ENCODE results near the gene ARSI. TPM values are rescaled to one million over a fixed set of nuclear protein-coding genes. Genes with fewer than 3 reads are reported as not detected.

The ARSI gene
- total and polyA plus RNA-seq, 3 experiments from 2014 or later = not detected

DNA sequence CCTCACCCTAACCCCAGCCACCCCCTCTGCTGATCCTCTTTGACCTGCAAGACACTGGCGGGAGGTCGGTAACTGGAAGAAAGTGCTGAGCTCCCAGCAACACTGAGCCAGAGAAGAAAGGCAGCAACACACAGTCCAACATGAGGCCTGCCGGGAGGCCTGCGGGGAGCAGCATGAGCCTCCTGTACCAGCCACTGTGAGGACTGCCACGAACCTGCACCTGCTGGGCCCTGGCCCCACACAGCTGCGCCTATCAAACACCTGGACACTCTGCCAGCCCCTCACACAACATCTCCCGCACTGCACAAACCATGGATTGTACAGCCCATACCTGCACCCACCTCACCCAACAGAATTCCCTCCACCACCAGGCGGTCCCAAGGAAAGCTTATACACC is 31.4 kb downstream of the ARSI start:
- no peaks in the 10 kb centered on the region for H3K4me1 ChIP-seq (ENCODE audit: insufficient read depth, low read length)
- H3K4me3 ChIP-seq (ENCODE audit: low read length) = no peak overlapping the region
- no peaks in the 10 kb centered on the region for H3K27me3 ChIP-seq (ENCODE audit: insufficient read depth, low read length, poor library complexity, severe bottlenecking)
- Mint-ChIP-seq H3K27me3 (peaks cover 9 to 10% of the 10 kb centered on the region in 2 donors), H3K9me3 (no peaks in the 10 kb centered on the region), H3K36me3 (no peaks in the 10 kb centered on the region), H3K4me3 (no peak overlapping the region), H3K27ac (peak overlapping the region in 1 of 8 donors; percentile 47), H3K4me1 (no peaks in the 10 kb centered on the region)
- H3K27ac ChIP-seq (ENCODE audit: low read depth, low read length) = no peak overlapping the region
- H3K36me3 ChIP-seq (ENCODE audit: insufficient read depth, low read length) = no peaks in the 10 kb centered on the region
- no peaks in the 10 kb centered on the region for H3K9me3 ChIP-seq (ENCODE audit: low read length)
- POLR2A ChIA-PET = no interaction called here
- no peak for DNase-seq
- CTCF ChIA-PET = no interaction called here

DNA sequence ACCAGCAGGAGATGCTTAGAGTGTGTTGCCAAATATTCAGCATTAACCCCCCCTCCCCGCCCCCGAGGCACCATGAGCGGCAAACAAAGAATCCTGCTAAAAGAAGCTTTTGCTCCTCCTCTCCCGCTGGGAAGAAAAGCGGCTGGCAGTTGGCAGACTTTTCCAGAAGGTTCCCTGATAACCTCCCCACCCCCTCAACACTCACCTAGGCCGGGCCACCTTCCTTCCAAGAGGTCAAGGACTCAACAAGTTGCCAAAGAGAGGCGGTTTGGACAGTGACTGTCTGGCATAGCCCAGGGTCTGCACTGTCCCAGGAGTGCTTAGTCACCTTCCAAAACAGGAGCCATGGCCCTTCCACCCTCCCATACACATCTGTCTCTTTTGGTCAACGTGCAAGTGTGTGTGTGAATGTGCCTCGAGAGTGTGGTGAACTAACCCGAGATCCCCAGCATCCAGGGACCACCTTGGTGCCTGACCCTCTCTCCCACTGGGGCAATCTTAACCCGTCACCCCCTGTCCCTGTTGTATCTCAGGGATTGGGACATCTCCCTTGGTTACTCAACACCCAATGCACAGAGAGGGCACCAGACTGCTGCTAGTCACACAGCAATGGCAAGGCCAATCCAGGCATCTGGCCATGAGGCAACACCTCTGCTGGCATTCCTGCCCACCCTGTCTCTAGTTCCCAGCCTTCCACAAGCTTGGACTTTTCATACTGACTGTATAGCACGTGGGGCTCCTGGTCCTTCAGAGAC is 32.0 kb downstream of the ARSI start:
- CTCF ChIA-PET = no interaction called here
- Histone ChIP-seq H3K4me1 (ENCODE audit: insufficient read depth, low read length) (no peaks in the 10 kb centered on the region), H3K27ac (ENCODE audit: low read depth, low read length) (no peak overlapping the region), H3K9me3 (ENCODE audit: low read length) (no peaks in the 10 kb centered on the region), H3K27me3 (ENCODE audit: insufficient read depth, low read length, poor library complexity, severe bottlenecking) (no peaks in the 10 kb centered on the region), H3K36me3 (ENCODE audit: insufficient read depth, low read length) (no peaks in the 10 kb centered on the region), H3K4me3 (ENCODE audit: low read length) (no peak overlapping the region)
- Mint-ChIP-seq H3K4me1 (no peaks in the 10 kb centered on the region), H3K27ac (peak overlapping the region in 1 of 8 donors; percentile 47), H3K4me3 (no peak overlapping the region), H3K9me3 (no peaks in the 10 kb centered on the region), H3K36me3 (no peaks in the 10 kb centered on the region), H3K27me3 (peaks cover 8 to 9% of the 10 kb centered on the region in 2 donors)
- DNase-seq = no peak
- POLR2A ChIA-PET = no interaction called here

DNA sequence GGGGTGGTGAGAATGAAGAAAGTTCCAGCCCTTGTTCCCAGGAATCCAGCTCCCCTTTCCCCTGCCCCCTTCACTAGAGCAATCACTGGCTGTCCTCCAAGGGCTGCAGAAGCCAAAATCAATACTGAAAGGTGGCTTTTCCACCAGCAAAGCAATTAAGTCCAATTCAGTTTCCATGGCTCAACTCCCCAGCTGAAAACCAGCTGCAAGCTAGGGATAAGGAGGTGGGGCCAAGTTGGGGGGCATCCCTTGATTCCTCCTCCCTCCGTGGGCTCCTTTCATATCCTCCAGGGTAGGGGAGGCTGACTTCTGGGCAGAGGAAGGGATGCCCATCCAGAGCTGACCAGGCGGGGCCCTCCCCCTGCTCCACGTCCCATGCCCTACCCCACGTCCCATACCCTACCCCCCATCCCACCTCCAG is 35.8 kb downstream of the ARSI start:
- Mint-ChIP-seq H3K36me3 (no peaks in the 10 kb centered on the region), H3K4me1 (no peaks in the 10 kb centered on the region), H3K4me3 (no peak overlapping the region), H3K9me3 (no peaks in the 10 kb centered on the region), H3K27ac (peak overlapping the region in 1 of 8 donors; percentile 74), H3K27me3 (peaks cover 5 to 13% of the 10 kb centered on the region in 2 donors)
- H3K27ac ChIP-seq (ENCODE audit: low read depth, low read length) = no peak overlapping the region
- H3K27me3 ChIP-seq (ENCODE audit: insufficient read depth, low read length, poor library complexity, severe bottlenecking) = no peaks in the 10 kb centered on the region
- H3K4me3 ChIP-seq (ENCODE audit: low read length) = no peak overlapping the region
- no peak for DNase-seq
- H3K36me3 ChIP-seq (ENCODE audit: insufficient read depth, low read length) = no peaks in the 10 kb centered on the region
- no peaks in the 10 kb centered on the region for H3K9me3 ChIP-seq (ENCODE audit: low read length)
- no peaks in the 10 kb centered on the region for H3K4me1 ChIP-seq (ENCODE audit: insufficient read depth, low read length)
- ChIA-PET POLR2A (interaction anchor here (0.6 kb wide), 1 partner anchor 172 kb away, joined by 6 read pairs; no protein-coding TSS in a partner anchor), CTCF (no interaction called here)

DNA sequence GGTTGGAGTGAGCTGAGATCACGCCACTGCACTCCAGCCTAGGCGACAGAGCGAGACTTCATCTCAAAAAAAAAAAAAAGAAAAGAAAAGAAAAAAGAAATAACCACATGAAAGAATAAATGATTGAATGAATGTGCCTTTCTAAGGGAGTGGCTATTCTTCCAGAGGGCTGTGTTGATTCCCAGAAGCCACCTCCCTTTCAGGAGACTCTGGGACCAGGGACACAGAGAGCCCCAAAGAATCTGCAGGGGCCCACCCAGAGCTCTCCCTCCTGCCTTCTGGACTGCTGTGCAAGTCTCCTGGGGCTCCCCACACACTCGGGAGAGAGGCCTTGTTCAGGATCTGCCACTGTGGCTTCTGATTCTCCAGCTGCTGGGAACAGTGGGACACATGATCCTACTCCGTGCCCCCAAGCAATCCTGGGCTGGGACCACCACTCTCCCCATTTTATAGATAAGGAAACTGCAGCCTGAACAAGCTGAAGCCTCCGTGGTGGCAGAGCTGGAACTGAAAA is 36.8 kb downstream of the ARSI start:
- Mint-ChIP-seq H3K36me3 (no peaks in the 10 kb centered on the region), H3K4me1 (no peaks in the 10 kb centered on the region), H3K27me3 (peaks cover 5 to 9% of the 10 kb centered on the region in 2 donors), H3K27ac (no peak overlapping the region), H3K4me3 (no peak overlapping the region), H3K9me3 (no peaks in the 10 kb centered on the region)
- DNase-seq = no peak
- Histone ChIP-seq H3K27me3 (ENCODE audit: insufficient read depth, low read length, poor library complexity, severe bottlenecking) (no peaks in the 10 kb centered on the region), H3K27ac (ENCODE audit: low read depth, low read length) (no peak overlapping the region), H3K36me3 (ENCODE audit: insufficient read depth, low read length) (no peaks in the 10 kb centered on the region), H3K4me1 (ENCODE audit: insufficient read depth, low read length) (no peaks in the 10 kb centered on the region), H3K9me3 (ENCODE audit: low read length) (no peaks in the 10 kb centered on the region), H3K4me3 (ENCODE audit: low read length) (no peak overlapping the region)
- CTCF ChIA-PET = no interaction called here
- POLR2A ChIA-PET = no interaction called here

DNA sequence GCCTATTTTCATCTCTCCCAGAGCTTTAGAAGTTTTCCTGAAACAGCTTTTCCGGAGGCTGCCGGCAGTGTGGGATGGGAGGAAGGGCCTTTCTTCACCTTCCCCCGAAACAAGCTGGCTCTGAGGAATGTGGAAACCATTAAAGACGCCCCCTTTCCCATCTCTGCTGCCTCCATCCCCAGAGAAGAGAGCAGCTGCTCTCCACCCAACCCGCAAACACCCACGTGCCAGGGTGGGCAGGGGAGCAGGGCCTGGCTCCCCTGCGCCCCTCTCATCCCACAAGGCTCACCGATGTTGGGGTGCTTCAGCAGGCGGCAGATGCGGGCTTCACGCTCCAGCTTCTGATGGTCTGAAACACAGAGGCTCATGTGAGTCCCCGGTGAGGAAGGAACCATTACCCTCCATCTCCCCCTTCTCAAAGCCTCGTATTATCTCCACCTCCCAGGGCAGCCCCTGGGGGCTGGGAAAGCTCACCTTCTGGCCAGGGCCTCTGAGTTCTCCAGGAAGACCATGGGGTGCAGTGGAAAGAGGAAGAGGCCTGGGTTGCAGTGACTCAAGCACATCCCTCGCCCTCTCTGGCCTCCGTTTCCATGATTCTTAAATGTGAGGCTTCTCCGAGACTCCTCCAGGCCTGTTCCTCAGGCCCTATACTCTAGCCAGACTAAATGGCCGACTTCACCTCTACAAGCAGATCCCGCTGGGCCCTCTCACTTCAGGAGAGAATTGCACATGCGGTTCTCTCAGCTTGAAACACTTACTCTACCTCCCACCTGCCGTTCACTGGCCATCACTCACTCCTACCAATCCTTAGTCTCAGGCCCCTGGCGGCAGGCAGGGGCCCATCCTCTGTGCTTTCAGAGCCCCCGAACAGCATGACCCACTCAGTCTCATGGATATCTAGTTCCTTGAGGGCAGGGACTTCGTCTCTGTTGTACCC is 37.8 kb downstream of the ARSI start:
- no peaks in the 10 kb centered on the region for H3K4me1 Mint-ChIP-seq
- Histone ChIP-seq H3K9me3 (ENCODE audit: low read length) (no peaks in the 10 kb centered on the region), H3K4me3 (ENCODE audit: low read length) (no peak overlapping the region), H3K27ac (ENCODE audit: low read depth, low read length) (no peak overlapping the region), H3K4me1 (ENCODE audit: insufficient read depth, low read length) (no peaks in the 10 kb centered on the region), H3K36me3 (ENCODE audit: insufficient read depth, low read length) (no peaks in the 10 kb centered on the region), H3K27me3 (ENCODE audit: insufficient read depth, low read length, poor library complexity, severe bottlenecking) (no peaks in the 10 kb centered on the region)
- ChIA-PET POLR2A (no interaction called here), CTCF (no interaction called here)
- H3K9me3 Mint-ChIP-seq = no peaks in the 10 kb centered on the region
- H3K27me3 Mint-ChIP-seq = peaks cover 7 to 9% of the 10 kb centered on the region in 2 donors
- peak overlapping the region in 1 of 8 donors; percentile 74 for H3K27ac Mint-ChIP-seq
- DNase-seq = no peak
- H3K4me3 Mint-ChIP-seq = no peak overlapping the region
- H3K36me3 Mint-ChIP-seq = no peaks in the 10 kb centered on the region

DNA sequence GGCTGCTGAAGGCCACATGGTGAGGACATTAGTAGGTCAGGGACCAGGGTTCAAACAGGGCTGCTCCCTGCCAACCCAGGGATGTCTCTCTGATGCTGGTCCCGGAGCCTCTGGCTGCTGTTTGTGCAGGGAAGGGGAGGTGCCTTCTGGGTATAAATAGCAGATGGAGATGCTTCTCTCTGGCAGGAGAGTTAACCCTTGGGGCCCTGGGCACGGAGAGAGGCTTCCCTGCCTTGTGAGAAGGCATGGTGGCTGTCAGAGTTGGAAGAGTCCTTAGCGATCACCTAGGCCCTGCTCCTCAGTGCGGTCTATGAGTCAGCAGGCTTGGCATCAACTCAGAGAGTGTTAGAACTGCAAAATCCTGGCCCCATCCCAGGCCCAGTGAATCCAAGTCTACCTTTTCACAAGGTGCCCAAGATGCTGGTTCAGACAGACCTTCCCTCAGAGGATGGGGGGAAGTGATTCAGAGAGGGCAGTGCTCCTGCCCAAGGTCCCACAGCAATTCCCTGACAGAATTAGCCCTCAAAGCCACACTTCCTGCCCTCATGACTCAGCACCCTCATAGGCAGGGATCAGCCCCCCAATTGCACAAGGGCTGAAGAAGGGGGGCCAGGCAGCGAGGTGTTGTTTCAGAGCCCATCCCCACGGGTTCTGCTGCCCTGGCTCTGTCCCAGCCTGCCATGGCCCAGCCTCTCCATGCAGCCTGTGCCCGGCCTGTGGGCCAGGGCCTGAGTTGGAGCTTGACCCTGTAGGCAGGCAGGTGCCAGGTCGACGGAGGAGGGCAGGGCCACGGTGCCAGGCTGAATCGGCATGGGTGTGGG is 38.7 kb downstream of the ARSI start:
- Mint-ChIP-seq H3K27me3 (peaks cover 6 to 9% of the 10 kb centered on the region in 2 donors), H3K27ac (no peak overlapping the region), H3K9me3 (no peaks in the 10 kb centered on the region), H3K4me3 (no peak overlapping the region), H3K4me1 (no peaks in the 10 kb centered on the region), H3K36me3 (no peaks in the 10 kb centered on the region)
- Histone ChIP-seq H3K4me1 (ENCODE audit: insufficient read depth, low read length) (no peaks in the 10 kb centered on the region), H3K36me3 (ENCODE audit: insufficient read depth, low read length) (no peaks in the 10 kb centered on the region), H3K4me3 (ENCODE audit: low read length) (no peak overlapping the region), H3K27ac (ENCODE audit: low read depth, low read length) (no peak overlapping the region), H3K9me3 (ENCODE audit: low read length) (no peaks in the 10 kb centered on the region), H3K27me3 (ENCODE audit: insufficient read depth, low read length, poor library complexity, severe bottlenecking) (no peaks in the 10 kb centered on the region)
- ChIA-PET POLR2A (no interaction called here), CTCF (no interaction called here)
- no peak for DNase-seq

DNA sequence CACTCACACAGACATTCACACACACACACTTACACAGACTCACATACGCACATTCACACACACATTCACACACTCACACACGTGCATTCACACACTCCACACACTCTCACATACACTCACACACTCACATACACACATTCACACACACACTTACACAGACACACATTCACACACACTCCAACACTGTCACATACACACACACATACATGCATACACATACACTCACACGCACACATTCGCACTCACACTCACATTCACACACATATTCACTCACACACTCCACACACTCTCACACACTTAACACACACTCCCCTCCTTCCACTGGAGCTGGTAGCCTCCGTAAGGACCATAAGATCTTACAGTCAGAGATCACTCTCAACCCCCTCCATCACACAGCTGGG is 39.3 kb downstream of the ARSI start:
- no peak overlapping the region for H3K4me3 ChIP-seq (ENCODE audit: low read length)
- H3K27ac Mint-ChIP-seq = peak overlapping the region in 1 of 8 donors; percentile 2
- H3K36me3 ChIP-seq (ENCODE audit: insufficient read depth, low read length) = no peaks in the 10 kb centered on the region
- no peaks in the 10 kb centered on the region for H3K36me3 Mint-ChIP-seq
- H3K4me1 Mint-ChIP-seq = no peaks in the 10 kb centered on the region
- no peaks in the 10 kb centered on the region for H3K4me1 ChIP-seq (ENCODE audit: insufficient read depth, low read length)
- no peak overlapping the region for H3K27ac ChIP-seq (ENCODE audit: low read depth, low read length)
- H3K4me3 Mint-ChIP-seq = no peak overlapping the region
- ChIA-PET CTCF (no interaction called here), POLR2A (no interaction called here)
- no peak for DNase-seq
- H3K27me3 Mint-ChIP-seq = peaks cover 6 to 10% of the 10 kb centered on the region in 2 donors
- no peaks in the 10 kb centered on the region for H3K9me3 ChIP-seq (ENCODE audit: low read length)
- H3K9me3 Mint-ChIP-seq = no peaks in the 10 kb centered on the region
- H3K27me3 ChIP-seq (ENCODE audit: insufficient read depth, low read length, poor library complexity, severe bottlenecking) = no peaks in the 10 kb centered on the region

Data from CD8-positive, alpha-beta memory T cell (primary cell).